Subcutaneous adipose tissue (tissue), 4 donors: ENCODE measurements around the gene LRRC4C. TPM values are rescaled to one million over a fixed set of nuclear protein-coding genes. Genes with fewer than 3 reads are reported as not detected.

ENCODE experiments used
- CTCF ChIP-seq: fragments of 450-650 bp; IDR thresholded peaks from one replicate; pipeline ENCODE4 v1.5.1; 2016; ENCODE audit warnings: low read depth, mild to moderate bottlenecking, control low read depth, antibody characterized with exemption, moderate library complexity
- total RNA-seq, 4 donors: library from RNA; depleted of rRNA; stranded (reverse); fragments of >200 nt; gene quantifications; one replicate each; pipeline ENCODE4 v1.1.0, GENCODE V29; 2016

Gene LRRC4C
- total RNA-seq, 4 donors from 2014 or later, result 0.16 to 1.3 (median 1.0) TPM; not detected in 1

GRCh38 chr11:41383768-41384167 is 75.7 kb downstream of the LRRC4C start:
- no peak for TF ChIP-seq CTCF

DNA sequence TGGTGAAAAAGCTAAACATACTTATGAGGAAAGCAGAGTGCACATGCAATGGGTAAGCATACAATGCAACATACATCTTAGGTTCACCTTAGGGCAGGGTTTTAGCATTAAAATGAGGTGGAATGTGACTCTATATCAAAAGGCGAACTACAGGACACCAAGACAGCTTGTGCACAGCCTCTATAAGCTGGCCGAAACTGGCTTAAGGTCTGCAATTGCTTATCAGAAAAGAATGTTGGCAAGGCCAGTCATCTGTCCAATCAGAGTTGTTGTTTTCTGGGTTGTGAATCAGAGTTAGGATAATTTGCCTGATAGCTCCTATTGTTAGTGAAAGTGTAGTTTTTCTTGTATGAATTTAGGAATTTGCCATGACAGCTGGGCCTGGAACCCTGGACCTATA is 76.5 kb downstream of the LRRC4C start:
- TF ChIP-seq CTCF, result no peak

GRCh38 chr11:41379084-41379483 is 80.4 kb downstream of the LRRC4C start:
- no peak for TF ChIP-seq CTCF

DNA sequence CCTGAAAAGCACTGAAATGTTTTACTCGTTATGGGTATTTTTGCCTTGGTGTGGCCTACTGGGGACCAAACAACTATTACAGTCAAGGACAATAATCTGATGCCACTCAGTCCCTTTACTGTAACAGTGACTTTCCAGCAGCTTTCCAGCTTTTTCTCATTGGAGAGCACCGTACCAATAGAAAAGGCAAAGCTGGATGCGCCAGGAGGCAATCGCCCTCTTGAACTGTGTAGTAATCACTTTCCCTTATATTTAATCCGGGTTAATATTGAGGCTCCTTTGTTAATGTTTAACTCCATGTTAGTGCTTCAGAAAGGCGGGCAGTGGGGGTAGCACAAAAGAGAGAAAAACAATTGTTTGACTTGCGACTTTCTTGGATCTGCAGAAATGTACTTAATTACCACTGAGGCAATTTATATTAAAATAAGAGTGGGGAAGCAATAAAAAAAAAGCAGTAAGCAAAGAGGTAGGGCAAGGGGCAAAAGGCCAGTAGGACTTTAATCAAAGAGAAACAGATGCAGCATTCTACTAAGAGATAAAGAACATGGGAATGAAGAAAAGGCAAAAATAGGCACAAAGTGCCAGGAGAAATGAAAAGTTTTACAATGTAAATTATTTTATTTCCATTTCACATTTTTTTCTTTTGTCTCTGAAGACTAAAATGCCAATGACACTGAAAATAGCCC is 81.6 kb downstream of the LRRC4C start:
- TF ChIP-seq CTCF, result no peak

GRCh38 chr11:41351825-41352224 is 107.6 kb downstream of the LRRC4C start:
- no peak for TF ChIP-seq CTCF

- TF ChIP-seq CTCF, result no peak
These were observed 113.4 kb downstream of the LRRC4C start for GRCh38 chr11:41346042-41346441.

DNA sequence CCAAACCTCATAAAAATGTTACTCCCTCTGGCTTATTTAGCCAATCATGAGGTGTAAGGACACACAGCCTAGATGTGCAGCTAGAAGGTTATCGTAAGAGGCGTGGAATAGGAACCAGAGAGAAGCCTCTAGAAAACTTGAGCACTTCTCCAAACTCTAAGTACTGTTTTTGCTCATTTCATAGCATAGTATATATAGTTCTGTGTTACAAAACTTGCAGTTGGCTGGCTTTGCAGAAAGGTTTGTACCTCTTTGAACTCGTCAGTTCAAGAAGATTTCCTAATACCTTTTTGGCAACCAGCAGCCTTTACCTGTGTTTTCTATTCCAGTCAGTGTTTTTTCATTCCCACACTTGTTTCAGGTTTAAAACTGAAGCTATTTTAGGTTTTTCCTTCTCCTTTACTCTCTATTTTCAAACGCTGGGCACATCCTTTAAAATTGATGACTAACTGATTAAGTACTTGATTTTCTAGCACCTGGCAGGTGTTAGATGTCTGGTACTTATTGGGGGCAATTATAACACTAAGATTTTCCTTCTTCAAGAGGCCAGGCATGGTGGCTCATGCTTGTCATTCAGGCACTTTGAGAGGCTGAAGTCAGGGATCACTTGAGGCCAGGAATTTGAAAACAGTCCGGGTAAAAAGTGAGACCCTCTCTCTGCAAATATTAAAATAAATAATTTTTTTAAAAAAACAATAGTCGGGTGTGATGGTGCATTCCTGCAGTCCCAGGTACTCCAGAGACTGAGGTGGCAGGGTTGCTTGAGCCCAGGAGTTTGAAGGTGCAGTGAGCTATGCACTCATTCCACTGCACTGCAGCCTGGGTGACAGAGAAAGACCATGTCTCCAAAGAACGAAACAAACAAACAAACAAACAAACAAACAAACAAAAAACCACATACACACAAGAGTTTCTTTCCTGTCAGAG is 125.2 kb downstream of the LRRC4C start:
- TF ChIP-seq CTCF, result no peak
